ENCODE measurements around the gene FRYL. TPM values are rescaled to one million over a fixed set of nuclear protein-coding genes. Genes with fewer than 3 reads are reported as not detected.

FRYL gene
- polyA plus RNA-seq, 1 donor from 2014 or later = 64.0 TPM

DNA sequence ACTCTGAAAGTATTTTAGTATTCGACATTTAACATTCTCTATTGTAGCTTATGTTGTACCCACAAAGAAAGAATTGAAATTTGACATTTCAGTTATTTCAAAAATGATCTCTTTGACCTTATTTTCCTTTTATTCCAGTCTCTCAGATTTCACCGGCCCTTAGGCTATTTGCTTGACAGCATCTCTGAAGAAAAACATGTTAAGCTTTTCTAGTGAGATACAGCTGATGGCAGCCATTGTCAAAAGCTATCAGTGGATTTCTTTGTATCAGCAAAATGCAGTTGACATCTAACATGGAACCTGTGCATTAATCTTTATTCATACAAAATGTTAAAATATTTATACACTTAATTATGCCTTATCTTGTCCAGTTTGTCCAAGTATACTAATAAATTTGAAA lies 273.4 kb downstream of the FRYL start:
- TF ChIP-seq MXI1 (conservative IDR thresholded peaks at IDR 0.05; ENCODE audit: poor library complexity, severe bottlenecking) = no peak
- no peak for TF ChIP-seq EZH2 (IDR thresholded peaks at IDR 0.05; ENCODE audit: borderline replicate concordance, insufficient read depth, low read length, poor library complexity, severe bottlenecking)
- TF ChIP-seq TAF1 (IDR thresholded peaks at IDR 0.05; ENCODE audit: low read depth) = no peak
- TF ChIP-seq EP300 (conservative IDR thresholded peaks at IDR 0.05; ENCODE audit: poor library complexity, severe bottlenecking) = peak; percentile 80
- TF ChIP-seq RAD21 (conservative IDR thresholded peaks at IDR 0.05) = no peak
- TF ChIP-seq POLR2AphosphoS5 (IDR thresholded peaks at IDR 0.05) = peak; percentile 50
- H3K9me2 ChIP-seq (ENCODE audit: insufficient read depth, low read length) = no peaks in the 10 kb centered on the region

DNA sequence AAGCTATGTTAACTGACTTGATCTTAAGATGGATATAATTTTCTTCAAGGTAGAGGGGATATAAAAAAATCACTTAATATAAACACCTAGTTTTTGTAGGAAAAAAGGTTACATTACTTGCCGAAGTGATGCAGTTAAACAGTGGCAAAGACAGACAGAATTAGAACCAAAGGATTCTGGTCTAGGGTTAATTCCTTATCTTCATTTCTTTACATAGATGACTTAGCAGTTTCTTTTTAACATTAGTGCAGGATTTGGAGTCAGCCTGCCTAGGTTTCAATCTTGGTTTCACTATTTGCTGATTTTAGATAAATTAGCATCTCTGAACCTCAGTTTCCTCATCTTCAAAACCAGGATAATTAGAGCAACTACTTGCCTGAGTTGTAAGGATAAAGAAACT lies 275.7 kb downstream of the FRYL start:
- Histone ChIP-seq H3K4me2 (ENCODE audit: low read length) (no peak overlapping the region), H3F3A (ENCODE audit: insufficient read depth, low read length, poor library complexity, severe bottlenecking) (no peaks in the 10 kb centered on the region), H2AFZ (ENCODE audit: low read depth, low read length) (no peak overlapping the region), H4K20me1 (ENCODE audit: insufficient read depth) (no peaks in the 10 kb centered on the region), H3K9me3 (ENCODE audit: low read length) (no peaks in the 10 kb centered on the region), H3K79me2 (replicated peaks; ENCODE audit: insufficient read depth, low read length) (no peaks in the 10 kb centered on the region), H3K27me3 (ENCODE audit: insufficient read depth, low read depth, low read length) (no peaks in the 10 kb centered on the region), H3K9me2 (ENCODE audit: insufficient read depth, low read length) (no peaks in the 10 kb centered on the region), H3K36me3 (ENCODE audit: insufficient read depth, low read length) (peaks cover 9% of the 10 kb centered on the region), H3K4me3 (ENCODE audit: low read length) (no peak overlapping the region), H3K27ac (ENCODE audit: low read length) (no peak overlapping the region), H3K9ac (ENCODE audit: low read length) (no peak overlapping the region)
- TF ChIP-seq SMC3 (conservative IDR thresholded peaks at IDR 0.05; ENCODE audit: poor library complexity) = no peak
- no peak for TF ChIP-seq MXI1 (conservative IDR thresholded peaks at IDR 0.05; ENCODE audit: poor library complexity, severe bottlenecking)
- TF ChIP-seq RAD21 (conservative IDR thresholded peaks at IDR 0.05) = no peak
- no peak for TF ChIP-seq EZH2 (IDR thresholded peaks at IDR 0.05; ENCODE audit: borderline replicate concordance, insufficient read depth, low read length, poor library complexity, severe bottlenecking)
- TF ChIP-seq EP300 (conservative IDR thresholded peaks at IDR 0.05; ENCODE audit: poor library complexity, severe bottlenecking) = no peak
- TF ChIP-seq, protein P1, sequence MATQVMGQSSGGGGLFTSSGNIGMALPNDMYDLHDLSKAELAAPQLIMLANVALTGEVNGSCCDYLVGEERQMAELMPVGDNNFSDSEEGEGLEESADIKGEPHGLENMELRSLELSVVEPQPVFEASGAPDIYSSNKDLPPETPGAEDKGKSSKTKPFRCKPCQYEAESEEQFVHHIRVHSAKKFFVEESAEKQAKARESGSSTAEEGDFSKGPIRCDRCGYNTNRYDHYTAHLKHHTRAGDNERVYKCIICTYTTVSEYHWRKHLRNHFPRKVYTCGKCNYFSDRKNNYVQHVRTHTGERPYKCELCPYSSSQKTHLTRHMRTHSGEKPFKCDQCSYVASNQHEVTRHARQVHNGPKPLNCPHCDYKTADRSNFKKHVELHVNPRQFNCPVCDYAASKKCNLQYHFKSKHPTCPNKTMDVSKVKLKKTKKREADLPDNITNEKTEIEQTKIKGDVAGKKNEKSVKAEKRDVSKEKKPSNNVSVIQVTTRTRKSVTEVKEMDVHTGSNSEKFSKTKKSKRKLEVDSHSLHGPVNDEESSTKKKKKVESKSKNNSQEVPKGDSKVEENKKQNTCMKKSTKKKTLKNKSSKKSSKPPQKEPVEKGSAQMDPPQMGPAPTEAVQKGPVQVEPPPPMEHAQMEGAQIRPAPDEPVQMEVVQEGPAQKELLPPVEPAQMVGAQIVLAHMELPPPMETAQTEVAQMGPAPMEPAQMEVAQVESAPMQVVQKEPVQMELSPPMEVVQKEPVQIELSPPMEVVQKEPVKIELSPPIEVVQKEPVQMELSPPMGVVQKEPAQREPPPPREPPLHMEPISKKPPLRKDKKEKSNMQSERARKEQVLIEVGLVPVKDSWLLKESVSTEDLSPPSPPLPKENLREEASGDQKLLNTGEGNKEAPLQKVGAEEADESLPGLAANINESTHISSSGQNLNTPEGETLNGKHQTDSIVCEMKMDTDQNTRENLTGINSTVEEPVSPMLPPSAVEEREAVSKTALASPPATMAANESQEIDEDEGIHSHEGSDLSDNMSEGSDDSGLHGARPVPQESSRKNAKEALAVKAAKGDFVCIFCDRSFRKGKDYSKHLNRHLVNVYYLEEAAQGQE (IDR thresholded peaks at IDR 0.05; ENCODE audit: borderline replicate concordance) = no peak
- TF ChIP-seq TAF1 (IDR thresholded peaks at IDR 0.05; ENCODE audit: low read depth) = no peak
- TF ChIP-seq, protein P2, sequence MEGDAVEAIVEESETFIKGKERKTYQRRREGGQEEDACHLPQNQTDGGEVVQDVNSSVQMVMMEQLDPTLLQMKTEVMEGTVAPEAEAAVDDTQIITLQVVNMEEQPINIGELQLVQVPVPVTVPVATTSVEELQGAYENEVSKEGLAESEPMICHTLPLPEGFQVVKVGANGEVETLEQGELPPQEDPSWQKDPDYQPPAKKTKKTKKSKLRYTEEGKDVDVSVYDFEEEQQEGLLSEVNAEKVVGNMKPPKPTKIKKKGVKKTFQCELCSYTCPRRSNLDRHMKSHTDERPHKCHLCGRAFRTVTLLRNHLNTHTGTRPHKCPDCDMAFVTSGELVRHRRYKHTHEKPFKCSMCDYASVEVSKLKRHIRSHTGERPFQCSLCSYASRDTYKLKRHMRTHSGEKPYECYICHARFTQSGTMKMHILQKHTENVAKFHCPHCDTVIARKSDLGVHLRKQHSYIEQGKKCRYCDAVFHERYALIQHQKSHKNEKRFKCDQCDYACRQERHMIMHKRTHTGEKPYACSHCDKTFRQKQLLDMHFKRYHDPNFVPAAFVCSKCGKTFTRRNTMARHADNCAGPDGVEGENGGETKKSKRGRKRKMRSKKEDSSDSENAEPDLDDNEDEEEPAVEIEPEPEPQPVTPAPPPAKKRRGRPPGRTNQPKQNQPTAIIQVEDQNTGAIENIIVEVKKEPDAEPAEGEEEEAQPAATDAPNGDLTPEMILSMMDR (IDR thresholded peaks at IDR 0.05; ENCODE audit: poor library complexity, severe bottlenecking) = no peak
- no peak for TF ChIP-seq POLR2AphosphoS5 (IDR thresholded peaks at IDR 0.05)

More for the DNA sequence above, 273.4 kb downstream of the FRYL start:
- H3K4me3 ChIP-seq (ENCODE audit: low read length) = no peak overlapping the region
- no peaks in the 10 kb centered on the region for H3K27me3 ChIP-seq (ENCODE audit: insufficient read depth, low read depth, low read length)
- H3K79me2 ChIP-seq (replicated peaks; ENCODE audit: insufficient read depth, low read length) = no peaks in the 10 kb centered on the region
- H3K9me3 ChIP-seq (ENCODE audit: low read length) = no peaks in the 10 kb centered on the region
- peak overlapping the region; percentile 64 for H3K27ac ChIP-seq (ENCODE audit: low read length)
- H4K20me1 ChIP-seq (ENCODE audit: insufficient read depth) = no peaks in the 10 kb centered on the region
- no peak overlapping the region for H3K4me2 ChIP-seq (ENCODE audit: low read length)
- H3F3A ChIP-seq (ENCODE audit: insufficient read depth, low read length, poor library complexity, severe bottlenecking) = no peaks in the 10 kb centered on the region
- H3K9ac ChIP-seq (ENCODE audit: low read length) = no peak overlapping the region
- H3K36me3 ChIP-seq (ENCODE audit: insufficient read depth, low read length) = peaks cover 20% of the 10 kb centered on the region
- no peak overlapping the region for H2AFZ ChIP-seq (ENCODE audit: low read depth, low read length)
